Activated T-helper 1 cell treated with anti-CD3 and anti-CD28 coated beads, Interleukin-2, amount 50 U/mL, for 16 hours (primary cell): ENCODE measurements around the gene STAG3.
"Not testable (repeated sequence)": the region's sequence is repeated elsewhere in the genome, so short reads cannot be mapped to it uniquely, and the experiment has no call there.

Experiments used
- DNase-seq, 2 donors: peaks; one replicate each; pipeline ENCODE4 v3.0.0-alpha.2; 2020; ENCODE audit warnings: low read depth in 1 of 2, low spot score in 1 of 2

Gene STAG3

GRCh38 chr7:100171840-100172239, 5.9 kb upstream of the STAG3 start:
- DNase-seq: no peak

GRCh38 chr7:100173806-100174495, 3.8 kb upstream of the STAG3 start:
- DNase-seq: no peak

DNA sequence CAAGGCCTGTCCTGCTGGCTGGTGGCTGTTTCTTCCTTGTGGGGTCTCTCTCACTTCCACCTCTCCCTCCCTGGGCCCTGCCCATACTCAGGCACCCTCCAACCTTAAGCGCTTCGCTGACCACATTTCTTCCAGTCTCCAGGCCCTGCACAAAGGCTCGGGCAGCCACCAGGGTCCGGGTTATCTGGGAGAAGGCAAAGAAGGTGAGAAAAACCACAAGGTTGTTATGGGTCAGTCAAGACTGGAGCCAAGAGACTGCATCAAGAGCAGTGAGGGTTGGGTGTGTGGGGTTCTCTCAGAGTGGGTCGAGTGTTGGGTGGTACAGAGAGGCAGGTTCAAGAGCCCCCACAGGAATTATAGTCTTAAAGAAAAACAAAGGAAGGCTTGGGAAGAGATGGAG, 3.1 kb upstream of the STAG3 start:
- no peak for DNase-seq

- DNase-seq: no peak
These were observed 2.3 kb upstream of the STAG3 start for GRCh38 chr7:100175296-100175935.

GRCh38 chr7:100176096-100177044, 1.3 kb upstream of the STAG3 start:
- DNase-seq: no peak

DNA sequence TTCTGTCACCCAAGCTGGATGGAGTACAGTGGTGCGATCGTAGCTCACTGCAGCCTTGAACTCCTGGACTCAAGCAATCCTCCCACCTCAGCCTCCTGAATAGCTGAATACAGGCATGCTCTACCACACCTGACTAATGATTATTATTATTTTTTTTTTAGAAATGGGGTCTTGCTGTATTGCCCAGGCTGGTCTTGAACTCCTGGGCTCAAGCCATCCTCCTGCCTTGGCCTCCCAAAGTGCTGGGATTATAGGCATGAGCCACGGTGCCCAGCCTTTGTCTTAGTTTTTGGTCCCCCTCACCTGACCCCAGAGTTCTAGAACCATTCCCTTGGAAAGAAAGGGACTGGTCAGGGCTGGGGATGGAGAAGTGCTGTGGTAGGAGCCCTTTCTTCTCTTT, 2.4 kb downstream of the STAG3 start:
- not testable (repeated sequence) for DNase-seq

DNA sequence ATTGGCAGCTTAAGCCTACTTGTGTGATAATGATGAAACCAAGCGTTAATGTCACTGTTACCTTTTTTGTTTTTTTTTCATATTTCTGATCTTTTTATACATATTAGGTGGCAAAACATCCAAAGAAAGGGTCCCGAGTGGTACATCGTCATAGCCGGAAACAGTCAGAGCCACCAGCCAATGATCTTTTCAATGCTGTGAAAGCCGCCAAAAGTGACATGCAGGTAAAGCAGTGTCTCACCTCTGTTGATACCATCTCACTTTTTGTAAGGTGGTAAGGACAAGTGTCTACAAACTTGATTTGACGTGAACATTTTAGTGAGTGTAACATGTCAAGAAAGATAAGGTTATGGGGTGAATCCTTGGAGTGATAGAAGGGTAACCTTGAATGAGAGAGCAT, 4.9 kb downstream of the STAG3 start:
- DNase-seq: not testable (repeated sequence)

DNA sequence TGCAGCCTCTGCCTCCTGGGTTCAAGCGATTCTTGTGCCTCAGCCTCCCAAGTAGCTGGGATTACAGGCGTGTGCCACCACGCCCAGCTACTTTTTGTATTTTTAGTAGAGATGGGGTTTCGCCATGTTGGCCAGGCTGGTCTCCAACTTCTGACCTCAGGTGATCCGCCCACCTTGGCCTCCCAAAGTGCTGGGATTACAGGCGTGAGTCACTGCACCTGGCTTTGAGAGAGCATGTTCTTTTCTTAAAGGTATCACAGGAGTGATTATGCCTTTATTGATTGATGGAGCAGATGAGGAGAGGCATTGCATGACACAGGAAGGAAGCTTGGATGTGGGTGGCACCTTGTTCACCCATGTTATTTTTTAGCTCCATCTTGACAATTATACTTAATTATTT, 5.4 kb downstream of the STAG3 start:
- DNase-seq: not testable (repeated sequence)

- no peak for DNase-seq
These were observed 8.0 kb downstream of the STAG3 start for GRCh38 chr7:100185726-100186125.

GRCh38 chr7:100189061-100189460, 11.3 kb downstream of the STAG3 start:
- DNase-seq: no peak

GRCh38 chr7:100190048-100190711, 12.5 kb downstream of the STAG3 start:
- no peak for DNase-seq

DNA sequence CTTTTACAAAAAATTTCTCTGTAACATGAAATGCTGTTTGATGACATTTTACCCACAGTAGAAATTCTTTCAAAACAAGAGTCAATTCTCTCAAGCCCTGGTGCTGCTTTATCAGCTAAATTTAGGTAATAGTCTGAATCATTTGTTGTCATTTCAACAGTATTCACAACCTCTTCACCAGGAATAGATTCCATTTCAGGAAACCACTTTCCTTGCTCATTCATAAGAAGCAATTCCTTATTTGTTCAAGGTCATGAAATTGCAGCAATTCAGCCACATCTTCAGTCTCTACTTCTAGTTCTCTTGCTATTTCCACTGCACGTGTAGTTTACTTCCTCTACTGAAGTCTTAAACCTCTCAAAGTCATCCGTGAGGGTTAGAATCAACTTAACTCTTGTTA, 14.1 kb downstream of the STAG3 start:
- DNase-seq: no peak

GRCh38 chr7:100192281-100192862, 14.7 kb downstream of the STAG3 start:
- DNase-seq: not testable (repeated sequence)

DNA sequence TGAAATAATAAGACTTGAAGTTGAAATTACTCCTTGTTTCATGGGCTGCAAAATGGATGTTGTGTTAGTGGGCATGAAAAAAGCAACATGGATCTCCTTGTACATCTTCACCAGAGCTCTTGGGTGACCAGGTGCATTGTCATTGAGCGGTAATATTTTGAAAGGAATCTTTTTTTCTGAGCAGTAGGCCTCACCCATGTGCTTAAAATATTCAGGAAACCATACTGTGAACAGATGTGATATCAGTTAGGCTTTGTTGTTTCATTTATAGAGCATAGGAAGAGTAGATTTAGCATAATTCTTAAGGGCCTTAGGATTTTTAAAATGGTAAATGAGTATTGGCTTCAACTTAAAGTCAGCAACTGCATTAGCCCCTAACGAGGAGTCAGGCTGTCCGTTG, 15.3 kb downstream of the STAG3 start:
- DNase-seq: no peak

GRCh38 chr7:100195222-100195621, 17.5 kb downstream of the STAG3 start:
- DNase-seq: no peak

GRCh38 chr7:100195901-100196322, 18.2 kb downstream of the STAG3 start:
- not testable (repeated sequence) for DNase-seq

DNA sequence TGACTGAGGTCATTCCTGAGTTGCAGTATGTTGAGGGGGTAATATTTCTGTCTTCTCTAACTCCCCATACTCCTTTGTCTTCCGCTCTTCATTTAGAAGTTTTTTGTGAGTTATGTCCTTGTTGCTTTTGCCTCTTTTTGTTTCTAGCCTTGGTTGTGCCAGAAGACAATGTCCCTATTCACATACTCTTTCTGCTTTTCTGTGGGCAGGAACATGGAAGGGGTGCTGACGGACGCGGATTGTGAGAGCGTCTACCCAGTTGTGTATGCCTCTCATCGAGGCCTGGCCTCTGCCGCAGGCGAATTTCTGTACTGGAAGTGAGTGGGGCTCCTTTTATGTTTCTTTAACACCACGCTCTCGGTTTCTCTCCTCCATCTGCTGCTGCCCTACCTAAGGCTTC, 20.5 kb downstream of the STAG3 start:
- no peak for DNase-seq

GRCh38 chr7:100200693-100201092, 23.0 kb downstream of the STAG3 start:
- DNase-seq: no peak

DNA sequence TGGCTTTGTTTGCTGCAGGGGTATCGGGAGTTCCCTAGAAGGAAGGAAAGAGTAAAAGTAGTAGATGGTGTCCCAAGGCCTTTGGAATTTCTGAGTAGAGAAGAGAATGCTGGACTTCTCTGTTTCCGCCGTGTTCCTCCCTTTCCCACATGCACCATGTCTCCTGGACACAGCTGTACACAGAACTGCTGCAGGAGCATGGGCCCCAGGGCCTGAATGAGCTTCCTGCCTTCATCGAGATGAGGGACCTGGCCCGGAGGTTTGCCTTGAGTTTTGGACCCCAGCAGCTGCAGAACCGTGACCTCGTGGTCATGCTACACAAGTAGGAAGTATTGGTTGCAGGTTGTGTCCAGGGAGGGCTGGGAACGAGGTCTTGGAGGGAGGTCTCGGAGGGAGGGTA, 26.7 kb downstream of the STAG3 start:
- DNase-seq: no peak

- no peak for DNase-seq
These were observed 31.2 kb downstream of the STAG3 start for GRCh38 chr7:100208911-100209408.

DNA sequence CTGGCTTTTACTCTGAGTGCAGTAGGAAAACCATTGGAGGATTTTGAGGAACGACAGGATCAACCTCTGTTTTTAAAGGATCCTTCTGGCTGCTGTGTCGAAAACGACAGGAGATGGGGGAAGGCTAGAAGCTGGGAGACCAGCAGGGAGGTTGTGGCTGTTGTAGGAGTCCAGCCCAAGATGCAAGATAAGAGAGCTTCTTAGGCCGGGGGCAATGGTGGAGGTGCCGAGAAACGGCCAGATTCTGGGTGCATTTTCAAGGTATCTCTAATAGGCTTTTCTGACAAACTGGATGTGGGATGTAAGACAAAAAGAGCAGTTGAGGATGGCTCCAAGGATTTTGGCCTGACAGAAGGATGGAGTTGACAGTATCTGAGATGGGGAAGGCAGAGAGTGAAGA, 31.8 kb downstream of the STAG3 start:
- no peak for DNase-seq
